Activated naive CD8-positive, alpha-beta T cell treated with anti-CD3 and anti-CD28 coated beads for 36 hours (primary cell): Measurements from ENCODE around the gene MYOCD. TPM values are rescaled to one million over a fixed set of nuclear protein-coding genes. Genes with fewer than 3 reads are reported as not detected.
A peak's percentile ranks its signal among the peaks of the same experiment; 100 is the strongest.

ENCODE experiments used
- DNase-seq: peaks from one replicate; pipeline ENCODE4 v3.0.0; 2021
- H3K27ac Mint-ChIP-seq: one replicate; pipeline ENCODE4 v1.8.0; 2022; ENCODE audit warnings: mild to moderate bottlenecking, moderate library complexity, mixed read lengths
- H3K27me3 Mint-ChIP-seq: one replicate; pipeline ENCODE4 v1.8.0; 2022; ENCODE audit warnings: mild to moderate bottlenecking, mixed read lengths
- H3K36me3 Mint-ChIP-seq: one replicate; pipeline ENCODE4 v1.8.0; 2021; ENCODE audit warnings: mild to moderate bottlenecking, mixed read lengths
- H3K4me1 Mint-ChIP-seq: one replicate; pipeline ENCODE4 v1.8.0; 2021; ENCODE audit warnings: mixed read lengths
- H3K4me3 Mint-ChIP-seq: one replicate; pipeline ENCODE4 v1.8.0; 2022; ENCODE audit warnings: mild to moderate bottlenecking, moderate library complexity, mixed read lengths
- H3K9me3 Mint-ChIP-seq: one replicate; pipeline ENCODE4 v1.8.0; 2022; ENCODE audit warnings: mixed read lengths
- total RNA-seq, 2 experiments: library from RNA; stranded (reverse); gene quantifications; one replicate each; pipeline ENCODE4 v1.2.3, GENCODE V29; 2021

The MYOCD gene
- total RNA-seq, 2 experiments from 2014 or later, result not detected

GRCh38 chr17:12738624-12739023 lies 72.9 kb downstream of the MYOCD start:
- no peak for DNase-seq
- Mint-ChIP-seq H3K27ac (no peak overlapping the region), H3K9me3 (no peaks in the 10 kb centered on the region), H3K4me3 (no peak overlapping the region), H3K4me1 (no peaks in the 10 kb centered on the region), H3K36me3 (no peaks in the 10 kb centered on the region), H3K27me3 (no peaks in the 10 kb centered on the region)

GRCh38 chr17:12739500-12739899 lies 73.8 kb downstream of the MYOCD start:
- no peak overlapping the region for H3K4me3 Mint-ChIP-seq
- no peak for DNase-seq
- no peaks in the 10 kb centered on the region for H3K9me3 Mint-ChIP-seq
- H3K27me3 Mint-ChIP-seq, result no peaks in the 10 kb centered on the region
- H3K36me3 Mint-ChIP-seq, result no peaks in the 10 kb centered on the region
- no peaks in the 10 kb centered on the region for H3K4me1 Mint-ChIP-seq
- H3K27ac Mint-ChIP-seq, result no peak overlapping the region

GRCh38 chr17:12743046-12743445 lies 77.4 kb downstream of the MYOCD start:
- H3K4me1 Mint-ChIP-seq, result no peaks in the 10 kb centered on the region
- no peaks in the 10 kb centered on the region for H3K27me3 Mint-ChIP-seq
- H3K27ac Mint-ChIP-seq, result no peak overlapping the region
- no peak overlapping the region for H3K4me3 Mint-ChIP-seq
- H3K9me3 Mint-ChIP-seq, result no peaks in the 10 kb centered on the region
- no peak for DNase-seq
- H3K36me3 Mint-ChIP-seq, result no peaks in the 10 kb centered on the region

- DNase-seq, result no peak
- no peaks in the 10 kb centered on the region for H3K4me1 Mint-ChIP-seq
- no peaks in the 10 kb centered on the region for H3K9me3 Mint-ChIP-seq
- H3K27ac Mint-ChIP-seq, result no peak overlapping the region
- H3K4me3 Mint-ChIP-seq, result no peak overlapping the region
- H3K27me3 Mint-ChIP-seq, result no peaks in the 10 kb centered on the region
- no peaks in the 10 kb centered on the region for H3K36me3 Mint-ChIP-seq
Measured at GRCh38 chr17:12744298-12744697, 78.6 kb downstream of the MYOCD start.

- H3K4me1 Mint-ChIP-seq, result no peaks in the 10 kb centered on the region
- no peaks in the 10 kb centered on the region for H3K9me3 Mint-ChIP-seq
- no peaks in the 10 kb centered on the region for H3K27me3 Mint-ChIP-seq
- H3K36me3 Mint-ChIP-seq, result no peaks in the 10 kb centered on the region
- no peak for DNase-seq
- H3K4me3 Mint-ChIP-seq, result no peak overlapping the region
- H3K27ac Mint-ChIP-seq, result no peak overlapping the region
Measured at GRCh38 chr17:12744786-12745185, 79.1 kb downstream of the MYOCD start.

GRCh38 chr17:12745486-12745885 lies 79.8 kb downstream of the MYOCD start:
- H3K9me3 Mint-ChIP-seq, result no peaks in the 10 kb centered on the region
- H3K4me1 Mint-ChIP-seq, result no peaks in the 10 kb centered on the region
- no peaks in the 10 kb centered on the region for H3K27me3 Mint-ChIP-seq
- no peak for DNase-seq
- no peaks in the 10 kb centered on the region for H3K36me3 Mint-ChIP-seq
- no peak overlapping the region for H3K27ac Mint-ChIP-seq
- no peak overlapping the region for H3K4me3 Mint-ChIP-seq

GRCh38 chr17:12756786-12757185 lies 91.1 kb downstream of the MYOCD start:
- Mint-ChIP-seq H3K4me3 (no peak overlapping the region), H3K36me3 (no peaks in the 10 kb centered on the region), H3K4me1 (no peaks in the 10 kb centered on the region), H3K27me3 (no peaks in the 10 kb centered on the region), H3K27ac (no peak overlapping the region), H3K9me3 (no peaks in the 10 kb centered on the region)
- no peak for DNase-seq

GRCh38 chr17:12759090-12759489 lies 93.4 kb downstream of the MYOCD start:
- Mint-ChIP-seq H3K27me3 (no peaks in the 10 kb centered on the region), H3K27ac (no peak overlapping the region), H3K36me3 (no peaks in the 10 kb centered on the region), H3K4me1 (no peaks in the 10 kb centered on the region), H3K4me3 (no peak overlapping the region), H3K9me3 (no peaks in the 10 kb centered on the region)
- DNase-seq, result no peak

- DNase-seq, result no peak
- H3K27ac Mint-ChIP-seq, result no peak overlapping the region
- H3K36me3 Mint-ChIP-seq, result no peaks in the 10 kb centered on the region
- H3K9me3 Mint-ChIP-seq, result no peaks in the 10 kb centered on the region
- H3K27me3 Mint-ChIP-seq, result no peaks in the 10 kb centered on the region
- no peak overlapping the region for H3K4me3 Mint-ChIP-seq
- H3K4me1 Mint-ChIP-seq, result no peaks in the 10 kb centered on the region
Measured at GRCh38 chr17:12765548-12765947, 99.9 kb downstream of the MYOCD start.

- Mint-ChIP-seq H3K36me3 (no peaks in the 10 kb centered on the region), H3K27ac (no peak overlapping the region), H3K4me3 (no peak overlapping the region), H3K9me3 (no peaks in the 10 kb centered on the region), H3K27me3 (no peaks in the 10 kb centered on the region), H3K4me1 (no peaks in the 10 kb centered on the region)
- DNase-seq, result no peak
Measured at GRCh38 chr17:12768255-12768654, 102.6 kb downstream of the MYOCD start.

- DNase-seq, result no peak
- Mint-ChIP-seq H3K4me1 (no peaks in the 10 kb centered on the region), H3K36me3 (no peaks in the 10 kb centered on the region), H3K9me3 (no peaks in the 10 kb centered on the region), H3K27ac (no peak overlapping the region), H3K4me3 (no peak overlapping the region), H3K27me3 (no peaks in the 10 kb centered on the region)
Measured at GRCh38 chr17:12769981-12770380, 104.3 kb downstream of the MYOCD start.

GRCh38 chr17:12773153-12773552 lies 107.5 kb downstream of the MYOCD start:
- Mint-ChIP-seq H3K9me3 (no peaks in the 10 kb centered on the region), H3K27ac (no peak overlapping the region), H3K27me3 (no peaks in the 10 kb centered on the region), H3K4me3 (no peak overlapping the region), H3K4me1 (no peaks in the 10 kb centered on the region), H3K36me3 (no peaks in the 10 kb centered on the region)
- DNase-seq, result no peak

GRCh38 chr17:12789075-12789480 lies 123.4 kb downstream of the MYOCD start:
- Mint-ChIP-seq H3K9me3 (peaks cover 1% of the 10 kb centered on the region), H3K4me3 (peak overlapping the region; percentile 63), H3K27me3 (peaks cover 47% of the 10 kb centered on the region), H3K27ac (no peak overlapping the region), H3K36me3 (no peaks in the 10 kb centered on the region), H3K4me1 (peaks cover 4% of the 10 kb centered on the region)
- no peak for DNase-seq

- Mint-ChIP-seq H3K27me3 (peaks cover 47% of the 10 kb centered on the region), H3K4me1 (peaks cover 4% of the 10 kb centered on the region), H3K27ac (no peak within 1 kb of the TSS), H3K36me3 (no peaks in the 10 kb centered on the region), H3K9me3 (peaks cover 1% of the 10 kb centered on the region), H3K4me3 (peak within 1 kb of the TSS; percentile 64)
- peak; percentile 34 for DNase-seq
Measured at GRCh38 chr17:12789481-12790248, 124.0 kb downstream of the MYOCD start, which contains the start of gene ARHGAP44. Gene ARHGAP44 (plus strand): TSS chr17:12789498. CDS start chr17:12789839, 341 bp downstream.

- Mint-ChIP-seq H3K4me1 (peaks cover 4% of the 10 kb centered on the region), H3K27ac (no peak overlapping the region), H3K36me3 (no peaks in the 10 kb centered on the region), H3K9me3 (peaks cover under 1% of the 10 kb centered on the region), H3K4me3 (peak overlapping the region; percentile 64), H3K27me3 (peaks cover 47% of the 10 kb centered on the region)
- no peak for DNase-seq
Measured at GRCh38 chr17:12790249-12791106, 124.8 kb downstream of the MYOCD start.
